SH-SY5Y (cell line): ENCODE results near the gene ZXDC.

Source experiments
- GATA2 ChIP-seq: IDR thresholded peaks from 2 replicates; pipeline ENCODE4 v1.6.1; 2011; ENCODE audit warnings: mild to moderate bottlenecking, low read depth, low read length
- GATA3 ChIP-seq: IDR thresholded peaks from 2 replicates; pipeline ENCODE4 v1.6.1; 2011; ENCODE audit warnings: low read depth, mild to moderate bottlenecking, low read length, moderate library complexity

- TF ChIP-seq GATA2 (no peak), GATA3 (no peak)
Observed at GRCh38 chr3:126502656-126503055, 27.0 kb upstream of the ZXDC start.
